NT2/D1 (cell line): ENCODE results near the gene CHRNG.

Experiments
- DNase-seq: peaks from one replicate; pipeline ENCODE4 v3.0.0-alpha.2; 2011; ENCODE audit warnings: low read depth, low spot score
- H3K27me3 ChIP-seq: 2 replicates; pipeline ENCODE4 v1.6.0; 2011; ENCODE audit warnings: mild to moderate bottlenecking; ENCODE audit not compliant: insufficient read length, insufficient read depth
- H3K36me3 ChIP-seq: 2 replicates; pipeline ENCODE4 v1.6.1; 2011; ENCODE audit warnings: mild to moderate bottlenecking, low read length, mixed read lengths; ENCODE audit not compliant: insufficient read depth, insufficient read length
- H3K4me1 ChIP-seq: 2 replicates; pipeline ENCODE4 v1.5.1; 2011; ENCODE audit not compliant: insufficient read depth, insufficient read length
- H3K4me3 ChIP-seq: 2 replicates; pipeline ENCODE4 v1.5.1; 2011; ENCODE audit warnings: low read depth; ENCODE audit not compliant: insufficient read length
- H3K9ac ChIP-seq: 2 replicates; pipeline ENCODE4 v1.6.0; 2011; ENCODE audit warnings: low read depth; ENCODE audit not compliant: insufficient read length
- H3K9me3 ChIP-seq: 2 replicates; pipeline ENCODE4 v1.5.1; 2011; ENCODE audit warnings: mild to moderate bottlenecking, low read length; ENCODE audit not compliant: insufficient read depth
- SUZ12 ChIP-seq: IDR thresholded peaks from 2 replicates; pipeline ENCODE4 v1.6.1; 2011; ENCODE audit not compliant: insufficient read length, insufficient read depth; ENCODE audit errors: extremely low read depth
- YY1 ChIP-seq: IDR thresholded peaks from 2 replicates; pipeline ENCODE4 v1.6.1; 2011; ENCODE audit not compliant: insufficient read length, insufficient read depth
- ZNF274 ChIP-seq: IDR thresholded peaks from 2 replicates; pipeline ENCODE4 v1.6.1; 2011; ENCODE audit warnings: mild to moderate bottlenecking, low read depth, low read length

Gene CHRNG

DNA sequence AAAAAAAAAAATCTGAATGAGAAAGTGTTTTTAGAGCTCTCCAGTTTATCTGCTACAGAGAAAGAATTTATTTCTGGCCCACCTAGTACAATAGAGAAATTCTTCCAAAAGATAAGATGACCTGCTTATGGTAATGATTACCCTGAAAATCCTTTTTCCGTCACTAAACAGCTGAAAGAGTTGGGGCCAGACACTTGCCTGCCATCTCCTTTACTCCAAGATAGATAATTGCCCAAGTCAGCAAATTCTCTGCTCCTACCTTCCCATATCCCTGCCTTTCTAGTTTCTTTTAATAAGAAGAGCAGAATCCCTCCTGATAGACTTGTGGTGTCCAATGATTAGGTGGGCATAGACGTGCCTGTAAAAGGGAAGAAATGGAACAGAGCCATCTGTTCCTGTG, 39.1 kb downstream of the CHRNG start:
- no peaks in the 10 kb centered on the region for H3K9me3 ChIP-seq
- peaks cover 64% of the 10 kb centered on the region for H3K36me3 ChIP-seq
- TF ChIP-seq YY1 (no peak), SUZ12 (no peak), ZNF274 (no peak)
- no peak overlapping the region for H3K9ac ChIP-seq
- DNase-seq = no peak
- no peaks in the 10 kb centered on the region for H3K4me1 ChIP-seq
- no peak overlapping the region for H3K4me3 ChIP-seq
- H3K27me3 ChIP-seq = no peaks in the 10 kb centered on the region

- H3K27me3 ChIP-seq = no peaks in the 10 kb centered on the region
- peaks cover 53% of the 10 kb centered on the region for H3K36me3 ChIP-seq
- H3K4me1 ChIP-seq = no peaks in the 10 kb centered on the region
- no peak overlapping the region for H3K4me3 ChIP-seq
- no peak overlapping the region for H3K9ac ChIP-seq
- TF ChIP-seq YY1 = no peak
- no peak for TF ChIP-seq ZNF274
- no peak for TF ChIP-seq SUZ12
- no peak for DNase-seq
- H3K9me3 ChIP-seq = no peaks in the 10 kb centered on the region
Observed at GRCh38 chr2:232580648-232580981, 41.1 kb downstream of the CHRNG start.

DNA sequence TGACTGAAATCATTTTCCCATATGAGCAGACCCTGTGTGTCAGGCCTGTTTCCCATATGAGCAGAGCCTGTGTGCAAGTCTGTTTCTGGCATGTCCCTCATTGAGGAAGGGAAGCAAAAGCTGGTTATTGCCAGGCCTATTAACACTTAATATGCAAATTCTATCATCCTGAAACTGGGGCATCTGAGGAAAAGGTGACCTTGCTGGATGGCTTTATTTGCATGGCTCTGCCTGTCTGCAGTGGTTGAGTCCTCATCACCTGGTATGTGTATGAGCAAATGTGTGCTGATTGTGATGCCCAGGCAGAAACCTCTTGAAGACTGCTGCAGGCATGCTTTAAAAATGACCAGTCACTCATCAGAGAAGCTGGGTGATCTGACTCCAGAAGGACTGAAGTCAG, 42.2 kb downstream of the CHRNG start:
- TF ChIP-seq SUZ12 (no peak), ZNF274 (no peak), YY1 (no peak)
- Histone ChIP-seq H3K4me1 (peaks cover 2% of the 10 kb centered on the region), H3K9ac (no peak overlapping the region), H3K36me3 (peaks cover 53% of the 10 kb centered on the region), H3K9me3 (no peaks in the 10 kb centered on the region), H3K27me3 (no peaks in the 10 kb centered on the region), H3K4me3 (no peak overlapping the region)
- no peak for DNase-seq

DNA sequence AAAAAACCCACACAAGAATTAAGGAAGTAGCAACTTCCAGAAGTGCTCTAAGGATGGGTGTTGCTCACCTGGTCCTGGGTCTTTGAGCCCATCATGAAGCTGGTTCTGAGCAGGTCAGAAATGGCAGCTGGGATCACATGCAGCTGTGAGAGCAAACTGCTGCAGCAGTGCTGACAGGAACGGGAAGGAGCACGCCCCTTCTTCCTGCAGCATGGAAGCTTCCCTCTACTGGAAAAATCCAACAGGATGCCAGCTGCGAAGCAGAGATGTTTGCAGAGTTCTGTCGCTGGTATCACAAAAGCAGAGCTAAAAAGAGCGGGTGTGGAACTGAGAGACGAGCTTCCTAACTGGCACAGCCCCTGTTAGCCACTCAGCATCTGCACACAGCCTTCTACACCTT, 44.7 kb downstream of the CHRNG start:
- H3K9me3 ChIP-seq = no peaks in the 10 kb centered on the region
- peaks cover 44% of the 10 kb centered on the region for H3K36me3 ChIP-seq
- no peak for TF ChIP-seq ZNF274
- TF ChIP-seq YY1 = no peak
- no peak for TF ChIP-seq SUZ12
- no peak overlapping the region for H3K9ac ChIP-seq
- H3K27me3 ChIP-seq = no peaks in the 10 kb centered on the region
- no peak for DNase-seq
- H3K4me1 ChIP-seq = peaks cover 5% of the 10 kb centered on the region
- no peak overlapping the region for H3K4me3 ChIP-seq

GRCh38 chr2:232586943-232587505, 47.5 kb downstream of the CHRNG start:
- peaks cover 19% of the 10 kb centered on the region for H3K36me3 ChIP-seq
- no peak overlapping the region for H3K4me3 ChIP-seq
- no peak for DNase-seq
- H3K4me1 ChIP-seq = peaks cover 5% of the 10 kb centered on the region
- TF ChIP-seq YY1 = no peak
- TF ChIP-seq ZNF274 = no peak
- TF ChIP-seq SUZ12 = no peak
- no peak overlapping the region for H3K9ac ChIP-seq
- H3K27me3 ChIP-seq = no peaks in the 10 kb centered on the region
- no peaks in the 10 kb centered on the region for H3K9me3 ChIP-seq

DNA sequence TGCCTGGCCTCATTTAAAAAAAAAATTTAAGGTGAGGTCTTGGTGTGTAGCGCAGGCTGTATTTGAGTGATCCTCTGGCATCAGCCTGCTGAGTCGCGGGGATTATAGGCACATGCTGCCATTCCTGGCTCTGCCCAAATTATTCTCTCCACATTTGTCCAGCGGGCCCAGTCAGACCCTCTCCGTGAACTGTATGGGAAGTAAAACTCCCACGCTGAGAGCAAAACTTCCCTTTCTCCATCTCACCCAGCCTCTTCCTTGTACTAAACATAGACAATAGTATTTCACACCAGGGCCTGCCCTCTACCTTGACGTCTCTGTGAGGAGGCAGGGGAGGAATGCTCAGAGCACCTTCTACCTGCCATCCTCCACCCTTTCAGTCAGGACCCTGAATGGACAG, 48.0 kb downstream of the CHRNG start:
- Histone ChIP-seq H3K4me1 (peaks cover 5% of the 10 kb centered on the region), H3K9ac (no peak overlapping the region), H3K4me3 (no peak overlapping the region), H3K36me3 (peaks cover 14% of the 10 kb centered on the region), H3K27me3 (no peaks in the 10 kb centered on the region), H3K9me3 (no peaks in the 10 kb centered on the region)
- DNase-seq = no peak
- no peak for TF ChIP-seq SUZ12
- no peak for TF ChIP-seq YY1
- no peak for TF ChIP-seq ZNF274

- Histone ChIP-seq H3K9me3 (no peaks in the 10 kb centered on the region), H3K27me3 (no peaks in the 10 kb centered on the region), H3K4me3 (no peak overlapping the region), H3K4me1 (peaks cover 7% of the 10 kb centered on the region), H3K9ac (no peak overlapping the region), H3K36me3 (peaks cover 11% of the 10 kb centered on the region)
- no peak for DNase-seq
- TF ChIP-seq SUZ12 (no peak), ZNF274 (no peak), YY1 (no peak)
Observed at GRCh38 chr2:232588031-232588430, 48.5 kb downstream of the CHRNG start.
